Cardiac septum (tissue), 1 donor: Measurements from ENCODE around the gene DRD3. TPM values are rescaled to one million over a fixed set of nuclear protein-coding genes. Genes with fewer than 3 reads are reported as not detected.

Source experiments
- DNase-seq: peaks from one replicate; pipeline ENCODE4 v3.0.0-alpha.2; 2020; ENCODE audit warnings: low spot score
- intact Hi-C: fragments of 100-400 bp; cut with DNase I; formaldehyde crosslinking; loops from one replicate; pipeline ENCODE4 v1.14.0; 2022
- total RNA-seq: library from RNA; stranded (reverse); fragmentation: NEBNext Ultra II Directional; extraction: Animal tissue kit (Norgen Biotek cat#: 25700); gene quantifications from one replicate; pipeline ENCODE4 v1.2.1, GENCODE V29; 2021
- donor health status: DM: no; HTN: no; CAD: no.

The DRD3 gene
- total RNA-seq, 1 donor from 2014 or later: not detected

DNA sequence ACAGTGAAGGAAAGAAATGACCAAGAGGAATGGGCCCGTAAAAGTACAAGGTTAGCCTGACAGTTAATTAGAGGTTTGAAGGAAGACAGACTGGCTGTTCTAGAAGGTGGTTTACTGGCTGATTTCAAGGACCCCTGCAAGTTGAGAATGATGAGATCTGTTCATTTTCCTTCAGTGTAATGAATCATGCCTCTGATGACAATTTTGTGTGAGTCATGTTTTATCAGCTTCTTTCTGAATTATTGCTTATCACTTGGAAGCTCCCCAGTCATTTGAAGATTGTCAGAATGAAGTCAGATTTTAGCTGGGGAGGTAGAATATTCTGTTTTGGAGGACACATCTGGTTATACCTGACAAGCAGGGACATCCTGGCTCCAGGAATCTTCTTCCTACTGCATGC lies 50.6 kb downstream of the DRD3 start:
- no peak for DNase-seq
- intact Hi-C loops: no loop called here

DNA sequence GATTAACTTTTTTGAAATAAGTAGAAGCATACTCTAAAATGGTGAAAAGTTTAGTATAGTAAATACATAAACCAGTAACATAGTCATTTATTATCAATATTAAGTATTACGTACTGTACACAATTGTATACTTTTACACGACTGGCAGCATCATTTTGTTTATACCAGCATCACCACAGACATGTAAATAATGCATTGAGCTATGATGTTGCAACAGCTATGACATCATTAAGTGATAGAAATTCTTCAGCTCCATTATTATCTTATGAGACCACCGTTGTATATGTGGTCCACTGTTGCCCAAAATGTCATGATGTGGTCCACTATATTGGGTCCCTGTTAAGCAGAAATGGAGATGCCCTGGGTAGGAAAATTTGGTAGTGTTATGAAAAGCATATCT lies 51.3 kb downstream of the DRD3 start:
- no peak for DNase-seq
- intact Hi-C loops: no loop called here

DNA sequence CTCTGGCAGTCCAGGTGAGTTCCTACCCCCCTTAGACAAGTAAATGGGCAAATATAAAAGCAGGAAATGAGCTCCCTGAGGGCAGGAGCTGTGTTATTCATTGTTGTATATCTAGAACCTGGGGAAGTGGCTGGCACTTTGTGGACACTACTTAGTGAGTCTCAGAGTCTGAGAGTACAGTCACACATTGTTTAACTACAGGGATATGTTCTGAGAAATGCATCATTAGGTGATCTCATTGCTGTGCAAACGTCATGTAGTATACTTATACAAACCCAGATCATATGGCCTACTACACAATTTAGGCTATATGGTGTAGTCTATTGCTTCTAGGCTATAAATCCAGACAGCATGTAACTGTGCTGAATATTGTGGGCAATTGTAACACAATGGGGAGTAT lies 52.4 kb downstream of the DRD3 start:
- DNase-seq: no peak
- intact Hi-C loops: no loop called here

DNA sequence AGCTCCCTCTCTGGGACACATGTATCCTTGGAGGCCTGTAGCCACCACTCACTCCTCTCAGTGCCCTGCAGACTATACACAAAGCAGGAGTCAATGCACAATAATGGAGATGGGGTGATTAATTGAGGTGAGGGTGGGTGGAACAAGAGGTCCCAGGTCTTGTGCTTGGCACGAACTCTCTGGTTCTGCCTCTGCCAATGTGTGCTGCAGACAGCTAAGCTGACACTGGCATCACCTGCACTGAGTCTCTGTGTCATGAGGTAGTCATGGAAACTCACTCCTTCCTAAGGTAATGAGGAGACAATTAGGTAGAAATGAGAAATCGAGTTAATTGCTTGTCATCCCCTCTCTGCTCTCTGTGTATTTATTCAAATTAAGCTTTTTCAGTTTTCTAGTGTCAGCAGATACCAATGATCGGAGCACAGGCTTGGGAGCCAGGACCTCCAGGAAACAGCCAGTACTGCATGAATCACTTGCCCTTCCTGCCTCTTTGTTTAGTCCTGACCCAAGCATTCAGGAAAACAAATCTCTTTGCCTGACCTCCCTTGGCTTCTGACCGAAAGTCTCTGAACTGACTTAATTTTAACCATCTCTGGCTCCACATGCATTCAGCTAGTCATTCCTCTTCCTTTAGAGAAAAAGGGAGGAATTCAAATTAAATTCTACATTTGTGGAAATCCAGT lies 56.7 kb downstream of the DRD3 start:
- DNase-seq: no peak
- intact Hi-C loops: loop anchor here (2.0 kb wide), 1 partner anchor 31 kb away; no protein-coding TSS in a partner anchor

DNA sequence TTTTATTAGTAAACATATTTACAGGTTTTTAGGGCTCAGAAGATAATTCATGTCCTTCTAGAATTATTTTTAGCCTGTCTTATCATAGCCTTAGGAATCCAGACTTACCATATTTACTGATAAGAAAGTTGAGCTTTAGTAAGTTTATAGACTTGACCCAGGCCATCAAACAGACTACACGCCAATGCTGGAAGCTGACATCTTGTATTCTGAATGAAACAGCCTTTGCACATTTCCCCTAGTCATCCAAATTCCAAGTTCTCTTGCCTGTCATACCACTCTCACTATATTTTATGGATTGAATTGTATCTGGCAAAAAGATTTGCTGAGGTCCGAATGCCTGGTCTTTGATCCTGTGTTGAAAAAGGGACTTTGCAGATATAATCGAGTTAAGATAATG lies 58.6 kb downstream of the DRD3 start:
- intact Hi-C loops: no loop called here
- DNase-seq: no peak

DNA sequence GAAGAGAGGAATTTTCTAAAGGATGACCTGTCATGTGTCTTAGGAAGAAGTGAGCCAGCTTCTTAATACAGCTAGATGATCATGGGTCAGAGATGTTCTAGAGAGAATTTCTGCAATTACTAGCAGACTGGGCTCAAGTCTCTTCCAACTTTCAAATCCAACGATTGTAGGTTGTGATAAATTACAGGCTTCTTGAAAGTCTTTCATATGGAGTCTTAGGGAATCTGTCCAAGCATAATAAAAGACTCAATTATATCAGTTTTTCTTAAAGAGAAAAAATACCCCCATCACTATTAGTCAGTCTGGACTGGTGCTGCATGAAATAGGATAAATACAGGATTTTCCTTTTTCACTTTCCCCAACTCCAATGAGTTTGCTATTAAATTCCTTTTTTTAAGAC lies 59.1 kb downstream of the DRD3 start:
- DNase-seq: no peak
- intact Hi-C loops: no loop called here

DNA sequence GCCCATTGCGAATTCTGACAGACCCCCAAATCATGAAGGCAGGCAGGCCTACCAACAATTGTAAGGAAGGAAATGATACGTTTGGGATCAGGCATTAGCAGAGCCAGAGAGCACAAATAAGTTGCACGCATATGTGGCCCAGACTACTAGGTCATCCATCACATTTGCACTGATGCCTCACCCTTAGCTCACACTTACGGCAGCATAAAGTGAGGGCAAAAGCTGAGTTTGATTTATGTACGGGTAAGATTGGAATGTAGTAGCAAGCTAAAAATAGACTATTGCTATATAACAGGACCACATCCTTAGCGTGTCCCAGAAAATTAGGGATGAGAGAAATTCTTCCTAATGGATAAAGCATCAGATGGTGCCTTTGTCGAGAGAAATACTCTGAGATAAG lies 63.7 kb downstream of the DRD3 start:
- intact Hi-C loops: no loop called here
- no peak for DNase-seq

DNA sequence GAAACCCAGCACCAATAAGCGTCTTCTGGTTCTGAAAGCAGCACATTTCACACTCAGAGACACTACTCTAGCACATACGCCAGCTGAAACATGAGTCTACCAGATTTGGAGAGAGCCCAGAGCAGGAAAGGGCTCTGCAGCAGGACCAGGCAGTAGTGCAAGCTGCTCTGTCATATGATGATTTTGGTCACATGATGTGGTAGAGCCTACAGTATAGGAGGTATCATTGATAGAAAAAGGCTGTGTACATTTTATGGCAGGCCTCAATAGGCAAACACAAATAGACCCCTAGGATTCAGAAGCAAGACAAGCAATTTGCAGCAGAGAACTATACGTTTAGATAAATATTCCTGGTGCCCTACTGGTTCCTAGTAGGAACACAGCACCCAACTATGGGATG lies 64.1 kb downstream of the DRD3 start:
- intact Hi-C loops: no loop called here
- DNase-seq: no peak

DNA sequence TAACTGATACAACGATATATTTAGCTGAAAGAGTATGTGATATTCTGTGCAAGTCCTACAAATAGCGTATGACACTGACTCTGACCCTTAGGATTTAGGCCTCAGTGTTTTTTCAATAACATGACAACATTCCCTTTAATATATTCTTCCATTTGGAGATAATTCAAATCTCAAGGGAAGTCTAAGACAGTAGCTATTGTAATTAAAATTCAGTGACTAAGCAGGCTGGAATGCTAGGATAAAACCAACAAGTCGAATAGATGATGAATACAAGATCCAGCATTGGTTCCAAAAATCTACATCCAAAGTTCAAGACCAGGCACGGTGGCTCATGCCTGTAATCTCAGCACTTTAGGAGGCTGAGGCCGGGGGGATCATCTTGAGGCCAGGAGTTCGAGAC lies 66.2 kb downstream of the DRD3 start:
- no peak for DNase-seq
- intact Hi-C loops: no loop called here

DNA sequence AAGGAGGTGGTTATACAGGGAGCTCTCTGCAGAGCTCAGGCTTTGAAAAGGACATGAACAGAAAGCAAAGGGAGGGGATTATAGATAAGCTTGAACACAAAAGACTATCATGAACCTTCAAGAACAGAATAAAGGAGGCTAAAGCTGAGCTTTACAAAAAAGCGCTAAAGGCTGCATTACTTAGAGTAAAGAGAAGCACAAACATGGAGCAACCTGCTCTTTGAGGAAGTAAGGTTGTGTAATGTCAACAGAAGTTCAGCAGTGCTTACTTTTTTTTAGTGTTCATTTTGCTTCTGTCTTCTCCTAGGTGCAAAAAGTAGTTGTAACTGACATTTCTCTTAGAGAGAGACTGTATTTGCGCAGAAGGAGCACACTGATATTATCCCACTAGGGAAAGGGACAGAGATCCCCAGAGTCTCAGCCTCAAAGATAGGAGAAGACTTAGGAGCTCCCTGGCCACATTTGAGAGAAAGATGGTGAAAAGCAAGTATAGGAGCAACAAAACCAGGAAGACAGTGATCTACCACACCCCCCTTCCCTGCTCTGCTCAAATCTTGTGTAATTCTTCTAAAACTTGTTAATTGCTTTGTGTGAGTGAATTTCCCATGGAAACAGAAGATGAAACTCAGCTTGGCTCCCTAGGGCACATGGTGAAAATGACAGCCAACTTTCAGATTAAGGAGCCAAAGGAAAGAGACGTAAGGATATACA lies 67.6 kb downstream of the DRD3 start:
- no peak for DNase-seq
- intact Hi-C loops: no loop called here

DNA sequence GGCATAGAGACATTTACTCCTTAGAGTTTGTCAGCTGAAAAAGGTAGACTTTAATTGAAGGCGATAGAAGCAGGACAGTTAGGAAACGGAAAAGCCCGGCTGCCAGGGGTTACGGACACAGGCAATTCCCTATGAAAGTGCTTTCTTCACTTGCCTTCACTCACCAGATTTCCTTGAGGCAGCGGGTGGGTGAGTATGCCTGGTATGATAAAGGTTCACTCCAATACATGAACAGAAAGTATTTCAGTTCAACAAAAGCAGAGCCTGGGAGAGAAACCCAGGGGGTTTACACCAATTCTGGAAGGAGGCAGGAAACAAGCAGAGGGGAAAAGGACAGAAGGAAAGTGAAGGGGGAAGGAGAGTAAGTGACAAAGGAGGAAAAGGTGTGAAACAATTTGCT lies 68.4 kb downstream of the DRD3 start:
- no peak for DNase-seq
- intact Hi-C loops: no loop called here

DNA sequence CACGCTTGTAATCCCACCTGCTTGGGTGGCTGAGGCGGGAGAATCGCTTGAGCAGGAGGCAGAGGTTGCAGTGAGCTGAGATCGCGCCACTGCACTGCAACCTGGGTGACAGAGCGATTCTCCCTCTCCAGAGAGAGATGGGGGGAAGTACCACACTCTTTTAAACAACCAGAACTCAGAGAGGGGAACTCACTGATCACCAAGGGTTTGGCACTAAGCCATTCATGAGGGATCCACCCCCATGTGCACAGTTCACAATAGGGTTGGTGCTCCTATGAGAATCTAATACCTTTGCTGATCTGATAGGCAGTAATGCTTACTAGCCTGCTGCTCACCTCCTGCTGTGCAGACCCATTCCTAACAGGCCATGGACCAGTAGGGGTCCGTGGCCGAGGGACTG lies 70.7 kb downstream of the DRD3 start:
- no peak for DNase-seq
- intact Hi-C loops: no loop called here

DNA sequence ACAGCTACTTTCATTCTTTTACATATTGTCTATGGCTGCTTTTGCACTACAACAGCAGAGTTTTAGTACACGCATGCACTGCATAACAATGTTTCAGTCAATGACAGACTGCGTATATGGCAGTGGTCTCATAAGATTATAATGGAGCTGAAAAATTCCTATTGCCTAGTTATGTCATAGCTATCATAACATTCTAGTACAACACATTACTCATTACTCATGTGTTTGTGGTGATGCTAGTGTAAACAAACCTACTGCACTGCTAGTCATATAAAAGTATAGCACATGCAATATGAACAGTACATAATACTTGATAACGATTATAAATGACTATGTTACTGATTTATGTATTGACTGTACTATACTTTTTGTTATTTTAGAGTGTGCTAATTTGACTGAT lies 74.4 kb downstream of the DRD3 start:
- no peak for DNase-seq
- intact Hi-C loops: no loop called here

DNA sequence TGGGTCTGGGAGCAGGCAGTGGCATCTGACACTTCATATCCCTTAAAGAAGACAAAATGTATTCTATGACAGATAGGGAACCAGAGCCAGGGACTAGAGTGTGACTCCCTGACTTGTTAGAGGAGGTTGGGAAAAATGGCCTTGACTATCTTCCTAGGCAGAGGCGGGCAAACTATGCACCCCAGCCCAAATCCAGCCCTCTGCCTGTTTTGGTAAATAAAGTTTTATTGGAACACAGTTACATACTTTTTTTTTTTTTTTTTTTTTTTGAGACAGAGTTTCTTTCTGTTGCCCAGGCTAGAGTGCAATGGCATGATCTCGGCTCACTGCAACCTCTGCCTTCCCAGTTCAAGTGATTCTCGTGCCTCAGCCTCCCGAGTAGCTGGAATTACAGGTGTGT lies 75.0 kb downstream of the DRD3 start:
- no peak for DNase-seq
- intact Hi-C loops: no loop called here

DNA sequence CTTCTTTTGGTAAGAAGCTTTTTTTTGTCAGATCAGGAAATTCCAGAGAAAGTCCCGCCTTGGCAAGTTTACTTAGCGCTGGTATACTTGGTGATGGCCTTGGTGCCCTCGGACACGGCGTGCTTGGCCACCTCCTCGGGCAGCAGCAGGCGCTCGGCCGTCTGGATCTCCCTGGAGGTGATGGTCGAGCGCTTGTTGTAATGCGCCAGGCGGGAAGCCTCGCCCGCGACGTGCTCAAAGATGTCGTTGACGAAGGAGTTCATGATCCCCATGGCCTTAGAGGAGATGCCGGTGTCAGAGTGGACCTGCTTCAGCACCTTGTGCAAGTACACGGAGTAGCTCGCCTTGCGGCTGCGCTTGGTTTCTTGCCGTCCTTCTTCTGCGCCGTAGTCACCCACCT lies 75.7 kb downstream of the DRD3 start:
- DNase-seq: no peak
- intact Hi-C loops: no loop called here

DNA sequence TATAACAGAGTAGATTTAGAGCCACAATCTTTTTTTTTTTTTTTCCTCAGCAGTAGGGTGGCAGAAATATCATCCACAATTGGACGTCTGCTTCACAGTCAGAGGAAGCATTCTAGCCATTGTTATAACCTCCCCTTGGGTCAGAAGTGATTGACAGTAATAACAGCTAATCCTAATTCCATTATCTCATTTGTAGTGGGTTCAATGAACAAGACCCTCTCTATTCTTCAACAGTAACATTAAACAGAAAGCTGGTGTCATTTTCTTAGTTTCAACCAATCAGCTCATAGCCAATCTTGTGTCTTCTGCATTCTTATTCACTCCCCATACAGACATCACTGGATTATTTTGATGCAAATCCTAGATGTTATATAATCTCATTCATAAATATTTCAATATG lies 77.8 kb downstream of the DRD3 start:
- DNase-seq: no peak
- intact Hi-C loops: no loop called here

DNA sequence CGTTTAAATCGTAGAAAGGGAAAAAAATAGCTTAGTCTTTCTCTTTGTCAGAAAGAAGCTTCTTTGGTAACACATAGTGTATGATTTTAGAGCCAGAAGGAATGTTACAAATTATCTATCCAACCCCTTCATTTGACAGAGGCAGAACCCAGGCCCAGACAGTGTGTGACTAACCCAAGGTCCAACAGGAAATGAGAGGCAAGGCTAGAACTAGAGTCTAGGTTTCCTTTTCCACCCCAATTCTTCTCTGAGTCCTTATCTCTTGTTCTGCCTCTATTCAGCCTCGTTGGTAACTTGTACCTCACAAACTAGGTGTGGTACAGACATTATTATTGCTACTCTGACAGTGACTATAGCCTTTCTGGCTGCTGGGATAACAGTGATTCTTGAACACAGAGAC lies 83.1 kb downstream of the DRD3 start:
- DNase-seq: no peak
- intact Hi-C loops: no loop called here

DNA sequence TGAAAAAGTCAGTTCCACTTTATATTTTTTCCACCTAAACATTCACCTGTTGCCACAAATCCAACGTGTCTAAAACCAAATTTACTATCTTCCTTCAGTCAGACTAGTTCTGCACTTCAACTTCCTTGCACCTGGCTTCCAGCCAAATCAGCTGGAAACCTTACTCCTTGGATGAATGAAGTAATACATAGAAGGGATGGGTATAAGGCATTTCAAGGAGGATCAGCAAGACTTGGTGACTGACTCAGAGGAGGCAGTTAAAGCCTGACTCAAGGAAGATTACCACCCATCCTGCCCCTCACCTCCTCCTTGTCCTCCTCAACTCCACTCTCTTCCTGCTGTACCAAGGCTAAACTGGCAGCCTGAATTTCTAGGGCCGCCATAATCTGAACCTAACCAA lies 85.3 kb downstream of the DRD3 start:
- intact Hi-C loops: loop anchor here (5.0 kb wide), 1 partner anchor 59 kb away; no protein-coding TSS in a partner anchor
- DNase-seq: no peak

DNA sequence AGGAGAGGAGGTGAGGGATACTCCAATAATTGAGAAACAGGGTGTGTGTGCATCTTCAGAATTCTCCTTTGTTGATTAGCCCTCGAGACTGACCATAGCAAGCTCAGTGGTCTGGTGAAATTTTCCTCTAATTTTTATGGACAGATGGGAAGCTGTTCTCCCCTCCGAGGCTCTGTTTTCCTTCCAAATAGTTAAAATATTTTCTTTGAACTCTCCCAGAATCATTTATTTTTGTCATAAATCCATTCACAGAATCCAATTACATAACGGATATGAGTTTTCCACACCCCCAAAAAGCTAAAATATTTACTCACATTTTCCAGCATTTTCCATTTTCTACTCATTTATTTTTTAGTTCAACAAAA lies 85.9 kb downstream of the DRD3 start:
- intact Hi-C loops: loop anchor here (5.0 kb wide), 1 partner anchor 59 kb away; no protein-coding TSS in a partner anchor
- no peak for DNase-seq

DNA sequence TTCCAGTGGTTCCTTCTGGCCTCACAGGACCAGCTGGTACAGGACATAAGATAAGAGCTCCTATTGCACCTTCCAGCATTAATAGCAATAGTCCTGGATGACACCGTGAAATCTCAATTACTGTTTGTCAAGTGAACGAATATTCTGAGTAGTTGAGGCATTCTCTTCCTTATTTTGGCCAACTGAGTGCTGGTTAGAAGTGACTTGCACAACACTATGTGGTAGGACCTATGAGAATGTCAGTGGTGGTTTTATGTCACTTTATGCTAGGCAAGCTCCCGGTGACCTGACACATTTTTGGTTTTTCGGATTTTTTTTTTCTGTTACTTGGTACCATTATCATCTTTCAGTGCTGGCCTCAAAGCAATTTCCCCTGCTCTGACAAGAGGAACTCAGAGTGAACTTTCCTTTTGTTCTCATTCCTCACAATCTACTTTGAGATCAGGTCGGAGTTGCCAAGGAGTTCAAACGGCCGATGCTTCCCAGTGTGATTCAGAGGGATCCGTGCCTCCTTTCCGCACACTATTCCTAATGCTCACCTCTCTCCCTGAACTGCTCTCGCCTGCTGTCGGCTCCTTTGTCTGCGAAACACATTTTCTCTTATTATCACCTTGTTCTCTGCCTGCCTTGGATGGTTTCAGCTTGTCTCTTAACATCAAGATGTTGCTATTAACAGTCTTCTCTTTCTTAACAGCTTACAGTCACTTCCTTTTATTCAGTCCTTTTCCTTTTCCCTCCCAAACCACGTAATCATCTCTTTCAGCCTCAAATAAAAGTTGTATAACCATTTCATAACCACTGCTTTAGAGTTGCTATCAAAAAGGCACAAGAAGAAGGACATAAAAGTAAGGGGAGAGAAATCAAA lies 86.5 kb downstream of the DRD3 start:
- DNase-seq: no peak
- intact Hi-C loops: loop anchor here (5.0 kb wide), 1 partner anchor 60 kb away; no protein-coding TSS in a partner anchor

DNA sequence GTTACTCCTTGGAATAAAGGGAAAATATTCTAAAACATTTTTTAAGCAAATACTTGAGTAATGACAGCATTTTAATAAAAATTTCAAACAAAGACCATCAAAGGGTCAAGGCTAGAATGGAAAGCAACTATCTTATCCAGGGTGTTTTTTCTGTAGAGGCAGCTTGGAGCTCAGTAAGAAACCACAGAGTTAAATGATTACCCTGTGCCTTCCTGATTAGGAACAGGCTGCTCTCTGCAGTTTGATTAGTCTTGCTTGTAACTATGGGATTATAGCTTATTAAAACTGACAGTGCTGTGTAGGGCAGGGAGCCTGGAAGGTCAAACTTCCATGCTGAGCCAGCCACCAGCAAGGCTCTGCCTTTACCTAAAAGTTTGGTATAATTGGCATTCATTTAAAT lies 89.2 kb downstream of the DRD3 start:
- DNase-seq: no peak
- intact Hi-C loops: loop anchor here (5.0 kb wide), 1 partner anchor 63 kb away; no protein-coding TSS in a partner anchor
